ENCODE results near the gene ADCY10.

DNA sequence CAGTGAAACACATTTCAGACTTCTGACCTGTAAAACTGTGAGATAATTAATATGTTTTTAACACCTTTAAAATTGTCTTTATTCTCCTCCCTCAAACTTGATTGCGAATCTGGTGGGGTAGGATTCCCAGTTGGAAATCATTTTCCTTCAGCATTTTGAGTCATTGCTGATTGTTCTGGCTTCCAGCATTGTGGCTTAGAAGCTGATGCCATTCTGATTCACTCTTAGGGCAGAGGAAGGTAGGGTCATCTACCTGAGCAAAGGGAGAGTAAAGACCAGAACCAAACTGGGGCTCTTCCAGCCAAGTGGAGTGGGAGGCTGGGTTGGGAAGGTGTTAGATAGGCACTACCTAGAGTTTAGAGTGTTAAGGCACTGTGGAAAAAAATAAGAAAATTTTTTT, 131.0 kb downstream of the ADCY10 start:
- TF ChIP-seq, protein P1, sequence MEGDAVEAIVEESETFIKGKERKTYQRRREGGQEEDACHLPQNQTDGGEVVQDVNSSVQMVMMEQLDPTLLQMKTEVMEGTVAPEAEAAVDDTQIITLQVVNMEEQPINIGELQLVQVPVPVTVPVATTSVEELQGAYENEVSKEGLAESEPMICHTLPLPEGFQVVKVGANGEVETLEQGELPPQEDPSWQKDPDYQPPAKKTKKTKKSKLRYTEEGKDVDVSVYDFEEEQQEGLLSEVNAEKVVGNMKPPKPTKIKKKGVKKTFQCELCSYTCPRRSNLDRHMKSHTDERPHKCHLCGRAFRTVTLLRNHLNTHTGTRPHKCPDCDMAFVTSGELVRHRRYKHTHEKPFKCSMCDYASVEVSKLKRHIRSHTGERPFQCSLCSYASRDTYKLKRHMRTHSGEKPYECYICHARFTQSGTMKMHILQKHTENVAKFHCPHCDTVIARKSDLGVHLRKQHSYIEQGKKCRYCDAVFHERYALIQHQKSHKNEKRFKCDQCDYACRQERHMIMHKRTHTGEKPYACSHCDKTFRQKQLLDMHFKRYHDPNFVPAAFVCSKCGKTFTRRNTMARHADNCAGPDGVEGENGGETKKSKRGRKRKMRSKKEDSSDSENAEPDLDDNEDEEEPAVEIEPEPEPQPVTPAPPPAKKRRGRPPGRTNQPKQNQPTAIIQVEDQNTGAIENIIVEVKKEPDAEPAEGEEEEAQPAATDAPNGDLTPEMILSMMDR (IDR thresholded peaks at IDR 0.05; ENCODE audit: insufficient read depth, low read depth, low read length) = no peak
- no peak for TF ChIP-seq EZH2 (IDR thresholded peaks at IDR 0.05; ENCODE audit: insufficient read depth, low read length)
